HG03457 (cell line): Measurements from ENCODE around the gene TTLL6.

ENCODE experiments used
- ATAC-seq: cut with Tn5 transposase; IDR thresholded peaks from one replicate; pipeline ENCODE4 v1.9.1; 2021; ENCODE audit warnings: moderate number of reproducible peaks; ENCODE audit not compliant: unreplicated experiment

TTLL6 gene

GRCh38 chr17:48761114-48761513, 55.9 kb downstream of the TTLL6 start:
- ATAC-seq: no peak

GRCh38 chr17:48760411-48760810, 56.6 kb downstream of the TTLL6 start:
- no peak for ATAC-seq

GRCh38 chr17:48759288-48759687, 57.7 kb downstream of the TTLL6 start:
- no peak for ATAC-seq

GRCh38 chr17:48757524-48757961, 59.5 kb downstream of the TTLL6 start:
- ATAC-seq: no peak

GRCh38 chr17:48756830-48757251, 60.2 kb downstream of the TTLL6 start:
- ATAC-seq: no peak

- no peak for ATAC-seq
Measured at GRCh38 chr17:48755356-48755755, 61.7 kb downstream of the TTLL6 start.

GRCh38 chr17:48754500-48755261, 62.3 kb downstream of the TTLL6 start:
- ATAC-seq: no peak

GRCh38 chr17:48753794-48754499, 63.1 kb downstream of the TTLL6 start:
- ATAC-seq: no peak

GRCh38 chr17:48752399-48753288, 64.4 kb downstream of the TTLL6 start:
- no peak for ATAC-seq

GRCh38 chr17:48751733-48752398, 65.2 kb downstream of the TTLL6 start:
- ATAC-seq: no peak

- no peak for ATAC-seq
Measured at GRCh38 chr17:48751172-48751571, 65.9 kb downstream of the TTLL6 start.

GRCh38 chr17:48749621-48750553, 67.1 kb downstream of the TTLL6 start:
- ATAC-seq: no peak

- ATAC-seq: no peak
Measured at GRCh38 chr17:48748718-48749566, 68.1 kb downstream of the TTLL6 start.

GRCh38 chr17:48747445-48748363, 69.3 kb downstream of the TTLL6 start:
- no peak for ATAC-seq

- ATAC-seq: no peak
Measured at GRCh38 chr17:48746916-48747444, 70.0 kb downstream of the TTLL6 start.

- no peak for ATAC-seq
Measured at GRCh38 chr17:48745381-48746275, 71.4 kb downstream of the TTLL6 start.
